Thyroid gland (tissue), 4 donors: ENCODE results near the gene CLDN22.

Source experiments
- CTCF ChIP-seq, 6 experiments: fragments of 200-600 bp in 3 of 6; fragments of 450-650 bp in 3 of 6; sonication (generic) in 3 of 6; IDR thresholded peaks; one replicate each; pipeline ENCODE4 v1.5.1; 2016 to 2019; ENCODE audit warnings: antibody characterized with exemption in 6 of 6, mild to moderate bottlenecking in 2 of 6, inconsistent platforms in 1 of 6, moderate library complexity in 1 of 6
- POLR2A ChIP-seq, 2 donors: fragments of 450-650 bp; IDR thresholded peaks; one replicate each; pipeline ENCODE4 v1.6.1; 2017; ENCODE audit warnings: antibody characterized with exemption in 2 of 2, mild to moderate bottlenecking in 2 of 2, moderate library complexity in 1 of 2

GRCh38 chr4:183299464-183299863 is 20.6 kb downstream of the CLDN22 start:
- no peak for TF ChIP-seq POLR2A (IDR thresholded peaks at IDR 0.05)
- TF ChIP-seq CTCF (IDR thresholded peaks at IDR 0.05), result no peak
